ENCODE results near the gene ASAH2. TPM values are rescaled to one million over a fixed set of nuclear protein-coding genes. Genes with fewer than 3 reads are reported as not detected.
"Not testable (repeated sequence)": the region's sequence is repeated elsewhere in the genome, so short reads cannot be mapped to it uniquely, and the experiment has no call there.

ASAH2 gene
- total RNA-seq, 3 donors from 2014 or later (not counting 1 experiment from before 2014, with no cell fraction given), result 0.79 to 3.4 (median 2.9) TPM

DNA sequence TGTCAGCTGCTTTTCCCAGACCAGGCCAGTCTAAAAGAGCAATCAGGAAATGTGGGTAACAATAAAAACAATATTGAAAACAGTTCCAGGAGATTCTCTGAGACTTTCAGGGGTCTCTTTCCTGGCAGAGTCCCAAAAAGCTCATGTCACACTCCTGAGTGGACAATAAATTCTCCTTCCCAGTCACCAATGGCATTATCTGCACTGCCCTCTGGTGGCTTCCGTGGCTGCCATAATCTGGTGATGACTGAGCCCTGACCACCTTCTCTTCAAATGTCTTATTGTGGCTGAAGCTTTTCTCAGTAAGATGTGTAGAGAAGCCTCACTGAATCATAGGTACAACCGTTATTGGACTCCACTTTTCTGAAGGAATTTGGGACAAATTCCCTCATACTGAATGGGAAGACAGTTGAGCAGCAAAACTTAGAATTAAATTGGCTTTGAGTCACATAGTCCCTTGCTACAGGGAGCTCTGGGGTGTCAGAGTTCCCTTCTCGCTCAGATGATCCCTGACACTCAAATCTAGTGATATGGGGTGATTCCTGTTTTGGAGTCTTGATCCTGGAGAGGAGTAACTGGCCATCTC, 24.4 kb upstream of the ASAH2 start:
- Histone ChIP-seq H3K9me3 (ENCODE audit: control insufficient read depth, insufficient read depth, low read length) (no peaks in the 10 kb centered on the region), H3K27me3 (ENCODE audit: control insufficient read depth, insufficient read depth, low read length) (no peaks in the 10 kb centered on the region), H3K4me1 (ENCODE audit: control insufficient read depth, insufficient read depth, low read length) (no peaks in the 10 kb centered on the region), H3K4me3 (ENCODE audit: low read length) (no peak overlapping the region), H3K27ac (ENCODE audit: low read length) (no peak overlapping the region), H3K36me3 (ENCODE audit: control insufficient read depth, insufficient read depth, low read length) (no peaks in the 10 kb centered on the region)
- TF ChIP-seq, protein P1, sequence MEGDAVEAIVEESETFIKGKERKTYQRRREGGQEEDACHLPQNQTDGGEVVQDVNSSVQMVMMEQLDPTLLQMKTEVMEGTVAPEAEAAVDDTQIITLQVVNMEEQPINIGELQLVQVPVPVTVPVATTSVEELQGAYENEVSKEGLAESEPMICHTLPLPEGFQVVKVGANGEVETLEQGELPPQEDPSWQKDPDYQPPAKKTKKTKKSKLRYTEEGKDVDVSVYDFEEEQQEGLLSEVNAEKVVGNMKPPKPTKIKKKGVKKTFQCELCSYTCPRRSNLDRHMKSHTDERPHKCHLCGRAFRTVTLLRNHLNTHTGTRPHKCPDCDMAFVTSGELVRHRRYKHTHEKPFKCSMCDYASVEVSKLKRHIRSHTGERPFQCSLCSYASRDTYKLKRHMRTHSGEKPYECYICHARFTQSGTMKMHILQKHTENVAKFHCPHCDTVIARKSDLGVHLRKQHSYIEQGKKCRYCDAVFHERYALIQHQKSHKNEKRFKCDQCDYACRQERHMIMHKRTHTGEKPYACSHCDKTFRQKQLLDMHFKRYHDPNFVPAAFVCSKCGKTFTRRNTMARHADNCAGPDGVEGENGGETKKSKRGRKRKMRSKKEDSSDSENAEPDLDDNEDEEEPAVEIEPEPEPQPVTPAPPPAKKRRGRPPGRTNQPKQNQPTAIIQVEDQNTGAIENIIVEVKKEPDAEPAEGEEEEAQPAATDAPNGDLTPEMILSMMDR (IDR thresholded peaks at IDR 0.05), result no peak
- Mint-ChIP-seq H3K4me1 (no peaks in the 10 kb centered on the region), H3K27me3 (ENCODE audit: low read depth in 2 of 2) (peaks cover 6 to 27% of the 10 kb centered on the region in 2 donors), H3K36me3 (no peaks in the 10 kb centered on the region), H3K4me3 (no peak overlapping the region), H3K9me3 (no peaks in the 10 kb centered on the region), H3K27ac (no peak overlapping the region)
- intact Hi-C loops (cut with micrococcal nuclease), result loop anchor here (5.0 kb wide), 1 partner anchor 683 kb away; no protein-coding TSS in a partner anchor
- WGBS (ENCODE audit: insufficient coverage), result 57% methylated on average over 3 of the region's 3 CpGs
- peak in 1 of 2 donors; percentile 35 for DNase-seq
- ATAC-seq, result peak in 1 of 3 donors; percentile 59

DNA sequence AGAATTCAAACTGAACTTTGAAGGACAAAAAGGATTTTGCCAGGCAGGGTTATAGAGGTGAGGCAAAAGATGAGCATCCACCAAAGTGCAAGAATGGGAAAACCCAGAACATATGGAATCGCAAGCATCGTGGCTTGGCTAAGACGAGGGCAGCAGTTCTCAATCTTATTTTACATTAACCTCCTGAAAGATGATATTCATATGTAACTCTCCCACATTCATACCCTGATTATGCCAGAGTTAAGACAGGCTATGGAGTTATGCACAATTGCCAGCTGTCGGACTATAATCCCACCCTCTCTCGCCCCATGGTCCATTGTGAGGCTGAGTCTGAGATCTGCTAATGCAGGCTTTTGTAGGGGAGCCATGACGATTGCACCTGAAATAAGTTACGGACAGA, 21.2 kb upstream of the ASAH2 start:
- intact Hi-C loops (cut with micrococcal nuclease), result no loop called here
- no peaks in the 10 kb centered on the region for H3K9me3 Mint-ChIP-seq
- DNase-seq (no peak), ATAC-seq (no peak)
- H3K27me3 Mint-ChIP-seq (ENCODE audit: low read depth in 2 of 2), result peaks cover 3 to 24% of the 10 kb centered on the region in 2 donors
- Histone ChIP-seq H3K27ac (ENCODE audit: low read length) (no peak overlapping the region), H3K4me3 (ENCODE audit: low read length) (no peak overlapping the region), H3K9me3 (ENCODE audit: control insufficient read depth, insufficient read depth, low read length) (no peaks in the 10 kb centered on the region), H3K36me3 (ENCODE audit: control insufficient read depth, insufficient read depth, low read length) (no peaks in the 10 kb centered on the region), H3K4me1 (ENCODE audit: control insufficient read depth, insufficient read depth, low read length) (no peaks in the 10 kb centered on the region), H3K27me3 (ENCODE audit: control insufficient read depth, insufficient read depth, low read length) (no peaks in the 10 kb centered on the region)
- TF ChIP-seq, protein P1 (IDR thresholded peaks at IDR 0.05), result no peak
- H3K27ac Mint-ChIP-seq, result no peak overlapping the region
- 95% methylated on average over 7 of the region's 7 CpGs for WGBS (ENCODE audit: insufficient coverage)
- H3K36me3 Mint-ChIP-seq, result no peaks in the 10 kb centered on the region
- no peak overlapping the region for H3K4me3 Mint-ChIP-seq
- no peaks in the 10 kb centered on the region for H3K4me1 Mint-ChIP-seq

DNA sequence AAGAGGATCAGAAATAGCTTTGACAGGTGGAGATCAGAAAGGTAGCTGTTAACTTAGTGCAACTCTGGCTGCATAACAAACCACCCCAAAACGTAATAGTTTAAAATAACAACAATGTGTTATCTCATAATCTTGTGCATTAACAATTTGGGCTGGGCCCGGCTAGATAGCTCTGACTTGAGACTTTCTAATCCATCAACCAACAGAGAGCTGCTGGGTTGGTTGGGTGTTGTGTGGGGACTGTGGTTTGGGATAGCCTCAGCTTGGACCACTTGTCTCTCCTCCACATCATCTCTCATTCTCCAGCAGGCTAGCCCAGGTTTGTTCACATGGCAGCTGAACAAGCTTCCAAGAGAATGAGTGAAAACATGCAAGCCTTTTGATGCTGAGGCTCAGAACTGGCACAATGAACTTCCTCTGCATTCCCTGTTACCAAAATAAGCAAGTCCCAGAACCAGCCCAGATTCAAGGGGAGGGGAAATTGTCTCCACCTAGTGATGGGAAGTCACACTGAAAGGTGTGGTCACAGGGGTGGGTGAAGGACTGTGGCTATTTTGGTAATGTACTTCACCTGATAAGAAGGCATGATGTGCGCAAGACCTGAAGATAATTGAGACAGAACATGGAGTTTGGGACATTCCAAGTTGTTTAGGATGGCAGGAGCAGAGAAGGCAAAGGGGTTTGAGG, 20.4 kb upstream of the ASAH2 start:
- Mint-ChIP-seq H3K36me3 (no peaks in the 10 kb centered on the region), H3K9me3 (no peaks in the 10 kb centered on the region), H3K4me1 (no peaks in the 10 kb centered on the region), H3K4me3 (no peak overlapping the region), H3K27ac (no peak overlapping the region), H3K27me3 (ENCODE audit: low read depth in 2 of 2) (peaks cover 3 to 22% of the 10 kb centered on the region in 2 donors)
- no peak for DNase-seq
- intact Hi-C loops (cut with micrococcal nuclease), result no loop called here
- Histone ChIP-seq H3K4me1 (ENCODE audit: control insufficient read depth, insufficient read depth, low read length) (no peaks in the 10 kb centered on the region), H3K4me3 (ENCODE audit: low read length) (no peak overlapping the region), H3K27me3 (ENCODE audit: control insufficient read depth, insufficient read depth, low read length) (no peaks in the 10 kb centered on the region), H3K9me3 (ENCODE audit: control insufficient read depth, insufficient read depth, low read length) (no peaks in the 10 kb centered on the region), H3K36me3 (ENCODE audit: control insufficient read depth, insufficient read depth, low read length) (no peaks in the 10 kb centered on the region), H3K27ac (ENCODE audit: low read length) (no peak overlapping the region)
- TF ChIP-seq, protein P1 (IDR thresholded peaks at IDR 0.05), result no peak
- ATAC-seq, result no peak
- 95% methylated on average over 2 of the region's 3 CpGs for WGBS (ENCODE audit: insufficient coverage)

DNA sequence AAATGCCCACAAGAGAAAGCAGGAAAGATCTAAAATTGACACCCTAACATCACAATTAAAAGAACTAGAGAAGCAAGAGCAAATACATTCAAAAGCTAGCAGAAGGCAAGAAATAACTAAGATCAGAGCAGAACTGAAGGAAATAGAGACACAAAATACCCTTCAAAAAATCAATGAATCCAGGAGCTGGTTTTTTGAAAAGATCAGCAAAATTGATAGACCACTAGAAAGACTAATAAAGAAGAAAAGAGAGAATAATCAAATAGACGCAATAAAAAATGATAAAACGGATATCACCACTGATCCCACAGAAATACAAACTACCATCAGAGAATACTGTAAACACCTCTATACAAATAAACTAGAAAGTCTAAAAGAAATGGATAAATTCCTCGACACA, 16.6 kb upstream of the ASAH2 start:
- H3K9me3 ChIP-seq (ENCODE audit: control insufficient read depth, insufficient read depth, low read length); ATAC-seq; H3K27ac Mint-ChIP-seq; H3K4me3 ChIP-seq (ENCODE audit: low read length); H3K4me1 ChIP-seq (ENCODE audit: control insufficient read depth, insufficient read depth, low read length); DNase-seq; H3K27ac ChIP-seq (ENCODE audit: low read length); H3K27me3 ChIP-seq (ENCODE audit: control insufficient read depth, insufficient read depth, low read length); H3K4me1 Mint-ChIP-seq; H3K36me3 Mint-ChIP-seq; H3K9me3 Mint-ChIP-seq; intact Hi-C loops (cut with micrococcal nuclease); H3K4me3 Mint-ChIP-seq; H3K36me3 ChIP-seq (ENCODE audit: control insufficient read depth, insufficient read depth, low read length): not testable (repeated sequence)
- H3K27me3 Mint-ChIP-seq (ENCODE audit: low read depth in 2 of 2), result peaks cover 16 to 39% of the 10 kb centered on the region in 2 donors
- WGBS (ENCODE audit: insufficient coverage), result no CpG with 5 or more reads among the region's 3 CpGs

DNA sequence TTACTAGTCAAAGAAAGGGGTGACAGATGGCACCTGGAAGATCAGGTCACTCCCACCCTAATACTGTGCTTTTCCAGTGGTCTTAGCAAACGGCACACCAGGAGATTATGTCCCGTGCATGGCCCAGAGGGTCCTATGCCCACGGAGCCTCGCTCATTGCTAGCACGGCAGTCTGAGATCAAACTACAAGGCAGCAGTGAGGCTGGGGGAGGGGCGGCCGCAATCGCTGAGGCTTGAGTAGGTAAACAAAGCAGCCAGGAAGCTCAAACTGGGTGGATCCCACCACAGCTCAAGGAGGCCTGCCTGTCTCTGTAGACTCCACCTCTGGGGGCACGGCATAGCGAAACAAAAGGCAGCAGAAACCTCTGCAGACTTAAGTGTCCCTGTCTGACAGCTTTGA, 11.3 kb upstream of the ASAH2 start:
- H3K27ac ChIP-seq (ENCODE audit: low read length); ATAC-seq; intact Hi-C loops (cut with micrococcal nuclease); H3K27me3 ChIP-seq (ENCODE audit: control insufficient read depth, insufficient read depth, low read length); H3K27ac Mint-ChIP-seq; H3K9me3 Mint-ChIP-seq; H3K4me1 ChIP-seq (ENCODE audit: control insufficient read depth, insufficient read depth, low read length); DNase-seq; H3K36me3 Mint-ChIP-seq; H3K4me3 ChIP-seq (ENCODE audit: low read length); H3K36me3 ChIP-seq (ENCODE audit: control insufficient read depth, insufficient read depth, low read length); H3K9me3 ChIP-seq (ENCODE audit: control insufficient read depth, insufficient read depth, low read length): not testable (repeated sequence)
- Mint-ChIP-seq H3K27me3 (ENCODE audit: low read depth in 2 of 2) (peaks cover 26 to 41% of the 10 kb centered on the region in 2 donors), H3K4me1 (peaks cover 6 to 14% of the 10 kb centered on the region in 2 donors), H3K4me3 (peak overlapping the region; percentile 25)
- WGBS (ENCODE audit: insufficient coverage), result 78% methylated on average over 10 of the region's 10 CpGs

Data from natural killer cell (primary cell).